Measurements from ENCODE around the gene SLC28A3.

DNA sequence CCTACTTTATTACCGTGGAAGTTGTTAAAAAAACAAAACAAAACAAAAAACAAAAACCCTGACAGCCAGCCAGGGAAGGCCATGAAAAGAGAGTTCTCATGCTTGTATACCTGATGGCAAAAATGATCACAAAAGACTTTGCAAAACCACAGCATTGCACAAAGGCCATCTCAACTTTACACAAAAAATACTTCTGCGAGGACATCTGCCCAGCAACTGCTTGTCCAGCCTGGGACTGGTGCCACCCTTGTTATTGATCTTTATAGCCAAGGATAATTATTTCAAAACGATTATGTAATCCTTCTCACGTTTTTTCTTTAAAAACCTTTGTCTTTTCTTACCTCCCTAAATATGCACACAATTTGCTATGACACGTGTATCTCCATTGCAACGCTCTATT is 42.2 kb upstream of the SLC28A3 start:
- TF ChIP-seq CTCF (conservative IDR thresholded peaks at IDR 0.05) (no peak), EZH2 (IDR thresholded peaks at IDR 0.05; ENCODE audit: low read depth) (no peak)
